H1 (cell line): ENCODE data around the gene ARRB1. TPM values are rescaled to one million over a fixed set of nuclear protein-coding genes. Genes with fewer than 3 reads are reported as not detected.

Experiments used
- BCL11A ChIP-seq, 2 experiments: IDR thresholded peaks; one replicate each; pipeline ENCODE4 v1.6.1; 2011; ENCODE audit warnings: low read depth in 2 of 2, low read length in 2 of 2, mild to moderate bottlenecking in 2 of 2
- CHD1 ChIP-seq: IDR thresholded peaks from 2 replicates; pipeline ENCODE4 v1.6.1; 2012; ENCODE audit warnings: low read depth, low read length, improper control_type of control experiment
- EP300 ChIP-seq, 2 experiments: IDR thresholded peaks; 1 replicate in 1 of 2; 2 replicates in 1 of 2; pipeline ENCODE4 v1.6.1; 2011 to 2012; ENCODE audit warnings: low read depth in 2 of 2, low read length in 2 of 2, mild to moderate bottlenecking in 2 of 2, borderline replicate concordance in 1 of 2, inconsistent platforms in 1 of 2, moderate library complexity in 1 of 2
- EZH2 ChIP-seq: fragments of 200-600 bp; sonication (generic); IDR thresholded peaks from 2 replicates; pipeline ENCODE4 v1.7.1; 2012; ENCODE audit warnings: low read depth, mild to moderate bottlenecking, moderate library complexity, low read length, inconsistent platforms; ENCODE audit not compliant: severe bottlenecking
- GABPA ChIP-seq: IDR thresholded peaks from 2 replicates; pipeline ENCODE4 v1.6.1; 2011; ENCODE audit warnings: mild to moderate bottlenecking, low read length, moderate library complexity, borderline replicate concordance; ENCODE audit not compliant: insufficient read depth
- RXRA ChIP-seq: IDR thresholded peaks from 2 replicates; pipeline ENCODE4 v1.6.1; 2011; ENCODE audit warnings: low read depth, mild to moderate bottlenecking, low read length, moderate library complexity; ENCODE audit not compliant: insufficient read depth
- SIX5 ChIP-seq: IDR thresholded peaks from 2 replicates; pipeline ENCODE4 v1.6.1; 2011; ENCODE audit warnings: mild to moderate bottlenecking, low read depth, low read length
- TCF12 ChIP-seq: IDR thresholded peaks from 2 replicates; pipeline ENCODE4 v1.6.1; 2011; ENCODE audit warnings: low read depth, mild to moderate bottlenecking, low read length
- ZNF274 ChIP-seq: IDR thresholded peaks from 2 replicates; pipeline ENCODE4 v1.7.0; 2012; ENCODE audit warnings: low read length, borderline replicate concordance; ENCODE audit errors: extremely low read depth
- polyA plus RNA-seq, 7 experiments: library from polyadenylated mRNA; depleted of rRNA in 3 of 7; stranded (reverse) in 5 of 7; unstranded in 2 of 7; fragments of >200 nt in 5 of 7; fragments of 200-250 nt in 2 of 7; gene quantifications; 1 replicate in 5 of 7; 2 replicates in 1 of 7; 4 replicates in 1 of 7; pipeline versions ENCODE4 v1.2.1 to v1.2.3, GENCODE V29; 2011 to 2013; ENCODE audit warnings: missing spikeins in 2 of 7, mixed read lengths in 2 of 7
- total RNA-seq: library from RNA; stranded (reverse); fragmentation: NEBNext Ultra II Directional; extraction: Animal tissue kit (Norgen Biotek cat#: 25700); gene quantifications from 2 replicates; pipeline ENCODE4 v1.2.1, GENCODE V29; 2021
- TF ChIP-seq, protein P1 (sequence below): fragments of 300-600 bp; sonication (generic); IDR thresholded peaks from 2 replicates; pipeline ENCODE4 v1.7.1; 2012; ENCODE audit warnings: low read length, moderate library complexity, mild to moderate bottlenecking, inconsistent platforms; ENCODE audit not compliant: insufficient replicate concordance
- TF ChIP-seq, protein P2 (sequence below): IDR thresholded peaks from 2 replicates; pipeline ENCODE4 v1.6.1; 2012; ENCODE audit warnings: inconsistent platforms

ARRB1 gene
- total and polyA plus RNA-seq, 2 of the 8 experiments (the other 6 are each of a cell fraction or from before 2014, with no cell fraction given) = 9.4 to 31.8 TPM

DNA sequence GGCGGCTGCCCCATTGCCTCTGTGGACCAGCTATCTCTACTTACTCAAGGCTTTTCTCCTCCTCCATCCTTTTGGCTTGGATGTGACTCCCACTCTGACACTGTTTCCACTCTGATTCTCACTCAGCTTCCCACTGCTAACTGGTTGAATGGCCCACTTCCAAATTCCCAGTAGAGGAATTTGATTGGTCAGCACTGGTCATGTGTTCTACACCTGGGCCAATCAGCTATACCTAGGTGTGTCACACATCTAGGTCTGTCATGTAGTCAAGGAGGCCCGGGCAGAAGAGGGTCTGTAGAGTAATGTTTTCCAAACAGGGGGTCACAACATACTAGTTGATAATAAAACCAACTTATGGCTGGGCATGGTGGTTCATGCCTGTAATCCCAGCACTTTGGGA lies 57.6 kb downstream of the ARRB1 start (continued):
- TF ChIP-seq, protein P1, sequence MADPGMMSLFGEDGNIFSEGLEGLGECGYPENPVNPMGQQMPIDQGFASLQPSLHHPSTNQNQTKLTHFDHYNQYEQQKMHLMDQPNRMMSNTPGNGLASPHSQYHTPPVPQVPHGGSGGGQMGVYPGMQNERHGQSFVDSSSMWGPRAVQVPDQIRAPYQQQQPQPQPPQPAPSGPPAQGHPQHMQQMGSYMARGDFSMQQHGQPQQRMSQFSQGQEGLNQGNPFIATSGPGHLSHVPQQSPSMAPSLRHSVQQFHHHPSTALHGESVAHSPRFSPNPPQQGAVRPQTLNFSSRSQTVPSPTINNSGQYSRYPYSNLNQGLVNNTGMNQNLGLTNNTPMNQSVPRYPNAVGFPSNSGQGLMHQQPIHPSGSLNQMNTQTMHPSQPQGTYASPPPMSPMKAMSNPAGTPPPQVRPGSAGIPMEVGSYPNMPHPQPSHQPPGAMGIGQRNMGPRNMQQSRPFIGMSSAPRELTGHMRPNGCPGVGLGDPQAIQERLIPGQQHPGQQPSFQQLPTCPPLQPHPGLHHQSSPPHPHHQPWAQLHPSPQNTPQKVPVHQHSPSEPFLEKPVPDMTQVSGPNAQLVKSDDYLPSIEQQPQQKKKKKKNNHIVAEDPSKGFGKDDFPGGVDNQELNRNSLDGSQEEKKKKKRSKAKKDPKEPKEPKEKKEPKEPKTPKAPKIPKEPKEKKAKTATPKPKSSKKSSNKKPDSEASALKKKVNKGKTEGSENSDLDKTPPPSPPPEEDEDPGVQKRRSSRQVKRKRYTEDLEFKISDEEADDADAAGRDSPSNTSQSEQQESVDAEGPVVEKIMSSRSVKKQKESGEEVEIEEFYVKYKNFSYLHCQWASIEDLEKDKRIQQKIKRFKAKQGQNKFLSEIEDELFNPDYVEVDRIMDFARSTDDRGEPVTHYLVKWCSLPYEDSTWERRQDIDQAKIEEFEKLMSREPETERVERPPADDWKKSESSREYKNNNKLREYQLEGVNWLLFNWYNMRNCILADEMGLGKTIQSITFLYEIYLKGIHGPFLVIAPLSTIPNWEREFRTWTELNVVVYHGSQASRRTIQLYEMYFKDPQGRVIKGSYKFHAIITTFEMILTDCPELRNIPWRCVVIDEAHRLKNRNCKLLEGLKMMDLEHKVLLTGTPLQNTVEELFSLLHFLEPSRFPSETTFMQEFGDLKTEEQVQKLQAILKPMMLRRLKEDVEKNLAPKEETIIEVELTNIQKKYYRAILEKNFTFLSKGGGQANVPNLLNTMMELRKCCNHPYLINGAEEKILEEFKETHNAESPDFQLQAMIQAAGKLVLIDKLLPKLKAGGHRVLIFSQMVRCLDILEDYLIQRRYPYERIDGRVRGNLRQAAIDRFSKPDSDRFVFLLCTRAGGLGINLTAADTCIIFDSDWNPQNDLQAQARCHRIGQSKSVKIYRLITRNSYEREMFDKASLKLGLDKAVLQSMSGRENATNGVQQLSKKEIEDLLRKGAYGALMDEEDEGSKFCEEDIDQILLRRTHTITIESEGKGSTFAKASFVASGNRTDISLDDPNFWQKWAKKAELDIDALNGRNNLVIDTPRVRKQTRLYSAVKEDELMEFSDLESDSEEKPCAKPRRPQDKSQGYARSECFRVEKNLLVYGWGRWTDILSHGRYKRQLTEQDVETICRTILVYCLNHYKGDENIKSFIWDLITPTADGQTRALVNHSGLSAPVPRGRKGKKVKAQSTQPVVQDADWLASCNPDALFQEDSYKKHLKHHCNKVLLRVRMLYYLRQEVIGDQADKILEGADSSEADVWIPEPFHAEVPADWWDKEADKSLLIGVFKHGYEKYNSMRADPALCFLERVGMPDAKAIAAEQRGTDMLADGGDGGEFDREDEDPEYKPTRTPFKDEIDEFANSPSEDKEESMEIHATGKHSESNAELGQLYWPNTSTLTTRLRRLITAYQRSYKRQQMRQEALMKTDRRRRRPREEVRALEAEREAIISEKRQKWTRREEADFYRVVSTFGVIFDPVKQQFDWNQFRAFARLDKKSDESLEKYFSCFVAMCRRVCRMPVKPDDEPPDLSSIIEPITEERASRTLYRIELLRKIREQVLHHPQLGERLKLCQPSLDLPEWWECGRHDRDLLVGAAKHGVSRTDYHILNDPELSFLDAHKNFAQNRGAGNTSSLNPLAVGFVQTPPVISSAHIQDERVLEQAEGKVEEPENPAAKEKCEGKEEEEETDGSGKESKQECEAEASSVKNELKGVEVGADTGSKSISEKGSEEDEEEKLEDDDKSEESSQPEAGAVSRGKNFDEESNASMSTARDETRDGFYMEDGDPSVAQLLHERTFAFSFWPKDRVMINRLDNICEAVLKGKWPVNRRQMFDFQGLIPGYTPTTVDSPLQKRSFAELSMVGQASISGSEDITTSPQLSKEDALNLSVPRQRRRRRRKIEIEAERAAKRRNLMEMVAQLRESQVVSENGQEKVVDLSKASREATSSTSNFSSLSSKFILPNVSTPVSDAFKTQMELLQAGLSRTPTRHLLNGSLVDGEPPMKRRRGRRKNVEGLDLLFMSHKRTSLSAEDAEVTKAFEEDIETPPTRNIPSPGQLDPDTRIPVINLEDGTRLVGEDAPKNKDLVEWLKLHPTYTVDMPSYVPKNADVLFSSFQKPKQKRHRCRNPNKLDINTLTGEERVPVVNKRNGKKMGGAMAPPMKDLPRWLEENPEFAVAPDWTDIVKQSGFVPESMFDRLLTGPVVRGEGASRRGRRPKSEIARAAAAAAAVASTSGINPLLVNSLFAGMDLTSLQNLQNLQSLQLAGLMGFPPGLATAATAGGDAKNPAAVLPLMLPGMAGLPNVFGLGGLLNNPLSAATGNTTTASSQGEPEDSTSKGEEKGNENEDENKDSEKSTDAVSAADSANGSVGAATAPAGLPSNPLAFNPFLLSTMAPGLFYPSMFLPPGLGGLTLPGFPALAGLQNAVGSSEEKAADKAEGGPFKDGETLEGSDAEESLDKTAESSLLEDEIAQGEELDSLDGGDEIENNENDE = no peak
- TF ChIP-seq SIX5 (no peak), CHD1 (no peak), EP300 (IDR thresholded peaks at IDR 0.05; ENCODE audit: borderline replicate concordance in 1 of 2, low read depth in 2 of 2, low read length in 2 of 2) (no peak), RXRA (no peak), BCL11A (IDR thresholded peaks at IDR 0.05; ENCODE audit: low read depth in 2 of 2, low read length in 2 of 2) (no peak), GABPA (no peak), TCF12 (no peak), ZNF274 (no peak), EZH2 (no peak)
- TF ChIP-seq, protein P2, sequence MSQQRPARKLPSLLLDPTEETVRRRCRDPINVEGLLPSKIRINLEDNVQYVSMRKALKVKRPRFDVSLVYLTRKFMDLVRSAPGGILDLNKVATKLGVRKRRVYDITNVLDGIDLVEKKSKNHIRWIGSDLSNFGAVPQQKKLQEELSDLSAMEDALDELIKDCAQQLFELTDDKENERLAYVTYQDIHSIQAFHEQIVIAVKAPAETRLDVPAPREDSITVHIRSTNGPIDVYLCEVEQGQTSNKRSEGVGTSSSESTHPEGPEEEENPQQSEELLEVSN = no peak
